Measurements from ENCODE around the gene NPR2.

- TF ChIP-seq TAF1 (IDR thresholded peaks at IDR 0.05; ENCODE audit: borderline replicate concordance, insufficient read depth, low read length), result no peak
- no peak for TF ChIP-seq POLR2AphosphoS5 (IDR thresholded peaks at IDR 0.05; ENCODE audit: low read depth, low read length)
- TF ChIP-seq, protein P1, sequence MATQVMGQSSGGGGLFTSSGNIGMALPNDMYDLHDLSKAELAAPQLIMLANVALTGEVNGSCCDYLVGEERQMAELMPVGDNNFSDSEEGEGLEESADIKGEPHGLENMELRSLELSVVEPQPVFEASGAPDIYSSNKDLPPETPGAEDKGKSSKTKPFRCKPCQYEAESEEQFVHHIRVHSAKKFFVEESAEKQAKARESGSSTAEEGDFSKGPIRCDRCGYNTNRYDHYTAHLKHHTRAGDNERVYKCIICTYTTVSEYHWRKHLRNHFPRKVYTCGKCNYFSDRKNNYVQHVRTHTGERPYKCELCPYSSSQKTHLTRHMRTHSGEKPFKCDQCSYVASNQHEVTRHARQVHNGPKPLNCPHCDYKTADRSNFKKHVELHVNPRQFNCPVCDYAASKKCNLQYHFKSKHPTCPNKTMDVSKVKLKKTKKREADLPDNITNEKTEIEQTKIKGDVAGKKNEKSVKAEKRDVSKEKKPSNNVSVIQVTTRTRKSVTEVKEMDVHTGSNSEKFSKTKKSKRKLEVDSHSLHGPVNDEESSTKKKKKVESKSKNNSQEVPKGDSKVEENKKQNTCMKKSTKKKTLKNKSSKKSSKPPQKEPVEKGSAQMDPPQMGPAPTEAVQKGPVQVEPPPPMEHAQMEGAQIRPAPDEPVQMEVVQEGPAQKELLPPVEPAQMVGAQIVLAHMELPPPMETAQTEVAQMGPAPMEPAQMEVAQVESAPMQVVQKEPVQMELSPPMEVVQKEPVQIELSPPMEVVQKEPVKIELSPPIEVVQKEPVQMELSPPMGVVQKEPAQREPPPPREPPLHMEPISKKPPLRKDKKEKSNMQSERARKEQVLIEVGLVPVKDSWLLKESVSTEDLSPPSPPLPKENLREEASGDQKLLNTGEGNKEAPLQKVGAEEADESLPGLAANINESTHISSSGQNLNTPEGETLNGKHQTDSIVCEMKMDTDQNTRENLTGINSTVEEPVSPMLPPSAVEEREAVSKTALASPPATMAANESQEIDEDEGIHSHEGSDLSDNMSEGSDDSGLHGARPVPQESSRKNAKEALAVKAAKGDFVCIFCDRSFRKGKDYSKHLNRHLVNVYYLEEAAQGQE (IDR thresholded peaks at IDR 0.05; ENCODE audit: insufficient read depth in 1 of 2, low read depth in 2 of 2, low read length in 2 of 2), result no peak
These were observed 64.8 kb downstream of the NPR2 start for GRCh38 chr9:35856206-35856605.

Data from PFSK-1 (cell line).